H1 (cell line): ENCODE measurements around the gene TMIGD1. TPM values are rescaled to one million over a fixed set of nuclear protein-coding genes. Genes with fewer than 3 reads are reported as not detected.

Source experiments
- CTCF ChIA-PET: fragments of 300-600 bp; sonication (Branson Sonifier 250); formaldehyde crosslinking; loops from one replicate; lab custom pipeline; 2021; ENCODE audit not compliant: partially characterized antibody; lab: Charles Lee
- POLR2A ChIA-PET: fragments of 300-600 bp; sonication (Branson Sonifier 250); formaldehyde crosslinking; loops from one replicate; lab custom pipeline; 2021; ENCODE audit warnings: inconsistent platforms; ENCODE audit not compliant: partially characterized antibody; lab: Charles Lee
- DNase-seq, 2 experiments: peaks; one replicate each; pipeline versions ENCODE4 v3.0.0 to v3.0.0-alpha.2; 2010 to 2022; ENCODE audit warnings: low spot score in 2 of 2, low read depth in 1 of 2, mixed read lengths in 1 of 2
- FAIRE-seq: peaks from 2 replicates; lab custom pipeline; 2011; peaks lifted over from hg19 to GRCh38; lab: Jason Lieb, UNC
- H2AFZ ChIP-seq: 2 replicates; pipeline ENCODE4 v1.8.1; 2012; ENCODE audit warnings: low read length, inconsistent platforms
- H2AK5ac ChIP-seq: 2 replicates; pipeline ENCODE4 v1.6.1; 2013; ENCODE audit warnings: low read depth, low read length
- H2BK120ac ChIP-seq: replicated peaks from 2 replicates; pipeline ENCODE3; 2013; ENCODE audit warnings: low read depth, low read length, inconsistent platforms
- H2BK12ac ChIP-seq: 2 replicates; pipeline ENCODE4 v1.6.1; 2013; ENCODE audit warnings: low read depth, low read length
- H2BK15ac ChIP-seq: 2 replicates; pipeline ENCODE4 v1.6.1; 2013; ENCODE audit warnings: low read length
- H2BK20ac ChIP-seq: 2 replicates; pipeline ENCODE4 v1.6.1; 2013; ENCODE audit warnings: low read length
- H2BK5ac ChIP-seq: 2 replicates; pipeline ENCODE4 v1.6.1; 2013; ENCODE audit warnings: low read depth, low read length
- H3K14ac ChIP-seq: 2 replicates; pipeline ENCODE4 v1.6.1; 2013; ENCODE audit warnings: inconsistent platforms; ENCODE audit not compliant: insufficient read length
- H3K18ac ChIP-seq: 2 replicates; pipeline ENCODE4 v1.6.1; 2013; ENCODE audit warnings: low read length; ENCODE audit errors: extremely low read depth
- H3K23ac ChIP-seq: 2 replicates; pipeline ENCODE4 v1.6.1; 2013; ENCODE audit warnings: inconsistent platforms; ENCODE audit not compliant: insufficient read length
- H3K23me2 ChIP-seq: 2 replicates; pipeline ENCODE4 v1.6.1; 2013; ENCODE audit warnings: low read depth, low read length
- H3K27ac ChIP-seq: 2 replicates; pipeline ENCODE4 v1.6.1; 2011; ENCODE audit warnings: low read depth, low read length, inconsistent platforms
- H3K27me3 ChIP-seq, 4 experiments: replicated peaks in 1 of 4; 1 replicate in 1 of 4; 2 replicates in 3 of 4; pipeline versions ENCODE4 v1.6.1 to v1.8.1; 2011 to 2013; ENCODE audit warnings: low read length in 3 of 4, mild to moderate bottlenecking in 3 of 4, inconsistent platforms in 2 of 4, mixed read lengths in 2 of 4, moderate library complexity in 1 of 4; ENCODE audit not compliant: control insufficient read depth in 3 of 4, insufficient read depth in 3 of 4; ENCODE audit errors: extremely low read depth in 1 of 4
- H3K36me3 ChIP-seq, 4 experiments: 2 replicates each; pipeline versions ENCODE4 v1.6.1 to v1.8.1; 2011 to 2013; ENCODE audit warnings: mild to moderate bottlenecking in 4 of 4, low read length in 3 of 4, moderate library complexity in 2 of 4, control low read depth in 1 of 4, inconsistent platforms in 1 of 4; ENCODE audit not compliant: insufficient read depth in 4 of 4, control insufficient read depth in 2 of 4
- H3K4ac ChIP-seq: replicated peaks from 2 replicates; pipeline ENCODE3; 2013; ENCODE audit warnings: low read length, low read depth, mixed read lengths, inconsistent platforms; ENCODE audit not compliant: insufficient read length
- H3K4me1 ChIP-seq, 4 experiments: replicated peaks in 1 of 4; 1 replicate in 1 of 4; 2 replicates in 3 of 4; pipeline versions ENCODE4 v1.6.1 to v1.8.1; 2011 to 2013; ENCODE audit warnings: low read length in 3 of 4, inconsistent platforms in 2 of 4, mixed read lengths in 1 of 4; ENCODE audit not compliant: insufficient read depth in 4 of 4, control insufficient read depth in 3 of 4
- H3K4me2 ChIP-seq, 2 experiments: 2 replicates each; pipeline versions ENCODE4 v1.6.1 to v1.8.1; 2011 to 2013; ENCODE audit warnings: low read depth in 2 of 2, low read length in 2 of 2, control low read depth in 1 of 2, inconsistent platforms in 1 of 2, mild to moderate bottlenecking in 1 of 2; ENCODE audit not compliant: insufficient read depth in 1 of 2
- H3K4me3 ChIP-seq, 4 experiments: fragments of 200-600, 300-600 bp in 1 of 4; sonication (generic), shearing (Covaris generic), sonication (Bioruptor Twin) in 1 of 4; 2 replicates each; pipeline versions ENCODE4 v1.5.1 to v1.8.1; 2011 to 2016; ENCODE audit warnings: low read length in 4 of 4, low read depth in 3 of 4, control low read depth in 2 of 4, inconsistent platforms in 2 of 4, mild to moderate bottlenecking in 2 of 4, mixed read lengths in 1 of 4, moderate library complexity in 1 of 4; ENCODE audit not compliant: insufficient read depth in 2 of 4; ENCODE audit errors: extremely low read depth in 1 of 4
- H3K56ac ChIP-seq: replicated peaks from 2 replicates; pipeline ENCODE3; 2013; ENCODE audit warnings: low read depth, mild to moderate bottlenecking, mixed read lengths, low read length, inconsistent platforms; ENCODE audit not compliant: insufficient read length
- H3K79me1 ChIP-seq: 2 replicates; pipeline ENCODE4 v1.6.1; 2013; ENCODE audit warnings: low read depth, low read length, control low read depth
- H3K79me2 ChIP-seq, 2 experiments: 2 replicates each; pipeline versions ENCODE4 v1.6.1 to v1.8.1; 2012 to 2013; ENCODE audit warnings: low read length in 2 of 2, mild to moderate bottlenecking in 2 of 2, inconsistent platforms in 1 of 2; ENCODE audit not compliant: insufficient read depth in 2 of 2, control insufficient read depth in 1 of 2
- H3K9ac ChIP-seq, 4 experiments: replicated peaks in 1 of 4; 1 replicate in 1 of 4; 2 replicates in 3 of 4; pipeline versions ENCODE4 v1.6.1 to v1.8.1; 2011 to 2013; ENCODE audit warnings: low read depth in 3 of 4, low read length in 3 of 4, control low read depth in 2 of 4, mild to moderate bottlenecking in 2 of 4, moderate library complexity in 2 of 4, inconsistent platforms in 1 of 4; ENCODE audit errors: extremely low read depth in 1 of 4
- H3K9me3 ChIP-seq, 2 experiments: 2 replicates each; pipeline versions ENCODE4 v1.6.1 to v1.8.1; 2012 to 2013; ENCODE audit warnings: mild to moderate bottlenecking in 2 of 2, moderate library complexity in 2 of 2, control low read depth in 1 of 2, inconsistent platforms in 1 of 2, low read depth in 1 of 2, low read length in 1 of 2, mixed read lengths in 1 of 2; ENCODE audit not compliant: insufficient read depth in 2 of 2
- H4K20me1 ChIP-seq, 2 experiments: replicated peaks in 1 of 2; 2 replicates each; pipeline versions ENCODE3 to v1.8.1; 2011 to 2013; ENCODE audit warnings: inconsistent platforms in 2 of 2, low read length in 2 of 2, mild to moderate bottlenecking in 1 of 2; ENCODE audit not compliant: insufficient read depth in 2 of 2, control insufficient read depth in 1 of 2
- H4K5ac ChIP-seq: 2 replicates; pipeline ENCODE4 v1.6.1; 2013; ENCODE audit warnings: low read length, low read depth, mixed read lengths, inconsistent platforms; ENCODE audit not compliant: insufficient read length
- H4K8ac ChIP-seq: 2 replicates; pipeline ENCODE4 v1.8.0; 2013; ENCODE audit warnings: mild to moderate bottlenecking, moderate library complexity, low read length, inconsistent platforms; ENCODE audit not compliant: insufficient read depth; ENCODE audit errors: extremely low read depth
- H4K91ac ChIP-seq: replicated peaks from 2 replicates; pipeline ENCODE3; 2013; ENCODE audit warnings: low read length, mixed read lengths, inconsistent platforms; ENCODE audit not compliant: insufficient read length
- BCL11A ChIP-seq, 2 experiments: IDR thresholded peaks; one replicate each; pipeline ENCODE4 v1.6.1; 2011; ENCODE audit warnings: low read depth in 2 of 2, low read length in 2 of 2, mild to moderate bottlenecking in 2 of 2
- BRCA1 ChIP-seq: IDR thresholded peaks from 2 replicates; pipeline ENCODE4 v1.6.1; 2012; ENCODE audit warnings: low read depth, low read length, improper control_type of control experiment
- CBX5 ChIP-seq: fragments of 300-800, 300-1000 bp; sonication (generic); IDR thresholded peaks from 2 replicates; pipeline ENCODE4 v1.7.1; 2016; ENCODE audit warnings: antibody characterized with exemption, low read length, low read depth
- CHD2 ChIP-seq: IDR thresholded peaks from 2 replicates; pipeline ENCODE4 v1.6.1; 2012; ENCODE audit warnings: low read length, improper control_type of control experiment
- CREB1 ChIP-seq: IDR thresholded peaks from 2 replicates; pipeline ENCODE4 v1.6.1; 2012; ENCODE audit warnings: inconsistent platforms
- HDAC2 ChIP-seq, 2 experiments: fragments of 300-600 bp in 1 of 2; sonication (generic) in 1 of 2; IDR thresholded peaks; 2 replicates each; pipeline ENCODE4 v1.6.1; 2011 to 2012; ENCODE audit warnings: low read depth in 2 of 2, low read length in 2 of 2, mild to moderate bottlenecking in 2 of 2, moderate library complexity in 2 of 2, borderline replicate concordance in 1 of 2, inconsistent platforms in 1 of 2
- JUND ChIP-seq: IDR thresholded peaks from 2 replicates; pipeline ENCODE4 v1.6.1; 2011; ENCODE audit warnings: mild to moderate bottlenecking, improper control_type of control experiment, low read length
- MAFK ChIP-seq: IDR thresholded peaks from 2 replicates; pipeline ENCODE4 v1.6.1; 2012; ENCODE audit warnings: low read depth, mild to moderate bottlenecking, improper control_type of control experiment, low read length
- RAD21 ChIP-seq, 2 experiments: IDR thresholded peaks in 1 of 2; conservative IDR thresholded peaks in 1 of 2; 2 replicates each; pipeline ENCODE4 v1.6.1; 2011; ENCODE audit warnings: low read depth in 2 of 2, low read length in 2 of 2, improper control_type of control experiment in 1 of 2, inconsistent platforms in 1 of 2, mild to moderate bottlenecking in 1 of 2, moderate library complexity in 1 of 2
- RNF2 ChIP-seq: fragments of 200-900, 300-1000 bp; sonication (generic); IDR thresholded peaks from 2 replicates; pipeline ENCODE4 v1.7.1; 2016; ENCODE audit warnings: borderline replicate concordance, low read depth, mild to moderate bottlenecking, antibody characterized with exemption, low read length; ENCODE audit not compliant: poor library complexity, severe bottlenecking; ENCODE audit errors: missing control alignments
- SP2 ChIP-seq: IDR thresholded peaks from 2 replicates; pipeline ENCODE4 v1.6.1; 2012; ENCODE audit warnings: mild to moderate bottlenecking, low read length, inconsistent platforms
- YY1 ChIP-seq: IDR thresholded peaks from 2 replicates; pipeline ENCODE4 v1.6.1; 2011; ENCODE audit warnings: low read depth, mild to moderate bottlenecking, low read length
- WGBS, 2 experiments: shearing (Covaris generic) in 1 of 2; methylation state at CpG; one replicate each; pipeline versions ENCODE4 v1.1.6 to v1.1.7; 2013 to 2015; ENCODE audit warnings: low lambda C conversion rate in 2 of 2, mixed read lengths in 2 of 2, inconsistent platforms in 1 of 2, low coverage in 1 of 2, missing lambda C conversion rate in 1 of 2; ENCODE audit not compliant: insufficient replicate concordance in 2 of 2, insufficient coverage in 1 of 2, insufficient read length in 1 of 2; ENCODE audit errors: extremely low coverage in 1 of 2, missing lambda C conversion rate in 1 of 2; 5-methylcytosine and 5-hydroxymethylcytosine counted together
- polyA plus RNA-seq, 7 experiments: library from polyadenylated mRNA; depleted of rRNA in 3 of 7; stranded (reverse) in 5 of 7; unstranded in 2 of 7; fragments of >200 nt in 5 of 7; fragments of 200-250 nt in 2 of 7; gene quantifications; 1 replicate in 5 of 7; 2 replicates in 1 of 7; 4 replicates in 1 of 7; pipeline versions ENCODE4 v1.2.1 to v1.2.3, GENCODE V29; 2011 to 2013; ENCODE audit warnings: missing spikeins in 2 of 7, mixed read lengths in 2 of 7
- total RNA-seq: library from RNA; stranded (reverse); fragmentation: NEBNext Ultra II Directional; extraction: Animal tissue kit (Norgen Biotek cat#: 25700); gene quantifications from 2 replicates; pipeline ENCODE4 v1.2.1, GENCODE V29; 2021
- TF ChIP-seq, protein P1 (sequence below): IDR thresholded peaks from 2 replicates; pipeline ENCODE4 v1.6.1; 2012; ENCODE audit warnings: inconsistent platforms

TMIGD1 gene
- total and polyA plus RNA-seq, 2 of the 8 experiments (the other 6 are each of a cell fraction or from before 2014, with no cell fraction given), result not detected

DNA sequence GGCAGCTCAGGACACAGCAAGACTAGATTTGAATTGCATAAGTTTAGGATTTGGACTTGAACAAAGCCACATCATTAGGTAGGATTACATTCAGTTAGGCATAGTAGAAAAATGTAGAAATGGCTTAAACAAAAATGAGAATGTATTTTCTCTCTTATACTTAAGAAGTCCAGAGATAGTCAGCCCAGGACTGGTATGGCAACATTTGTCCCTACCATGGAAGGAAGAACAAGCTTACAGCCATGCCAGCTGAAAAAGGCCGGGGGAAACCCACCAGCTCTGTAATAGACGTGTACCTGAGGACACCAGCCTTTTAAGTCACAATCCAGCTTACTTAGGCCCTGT lies 11.2 kb upstream of the TMIGD1 start:
- no peaks in the 10 kb centered on the region for H3K79me1 ChIP-seq
- no peak for DNase-seq
- H4K20me1 ChIP-seq, result no peaks in the 10 kb centered on the region
- ChIA-PET CTCF (interaction anchor here (1.0 to 1.8 kb wide), 6 partner anchors 9 to 251 kb away, joined by 3 to 6 read pairs (median 3); partner anchors contain the start of gene GOSR1), POLR2A (no interaction called here)
- H2BK12ac ChIP-seq, result no peak overlapping the region
- H3K36me3 ChIP-seq, result no peaks in the 10 kb centered on the region
- H2BK120ac ChIP-seq, result no peak overlapping the region
- H3K14ac ChIP-seq, result no peak overlapping the region
- H3K9ac ChIP-seq, result no peak overlapping the region; a peak in 1 of 7 replicates
- H2BK20ac ChIP-seq, result no peak overlapping the region
- H3K9me3 ChIP-seq, result no peaks in the 10 kb centered on the region
- H3K27me3 ChIP-seq, result no peaks in the 10 kb centered on the region
- no peak for FAIRE-seq
- H3K18ac ChIP-seq, result no peak overlapping the region
- H4K91ac ChIP-seq, result no peak overlapping the region
- no peak overlapping the region for H3K4me3 ChIP-seq
- no peak overlapping the region for H4K8ac ChIP-seq
- H3K79me2 ChIP-seq, result no peaks in the 10 kb centered on the region
- no peaks in the 10 kb centered on the region for H3K23me2 ChIP-seq
- no peak overlapping the region for H2BK5ac ChIP-seq
- no peak overlapping the region for H2BK15ac ChIP-seq
- no peak overlapping the region for H3K23ac ChIP-seq
- no peak overlapping the region for H4K5ac ChIP-seq
- H3K4me2 ChIP-seq, result no peak overlapping the region
- peaks cover 0 to 4% (median under 1%) of the 10 kb centered on the region in 4 experiments; a peak in 3 of 7 replicates for H3K4me1 ChIP-seq
- H3K4ac ChIP-seq, result no peak overlapping the region
- H2AK5ac ChIP-seq, result no peak overlapping the region
- no peak overlapping the region for H3K56ac ChIP-seq
- WGBS, 2 experiments, result 87% methylated on average over 2 of the region's 2 CpGs; no CpG with 5 or more reads in 1 of the 2 experiments
- H3K27ac ChIP-seq, result no peak overlapping the region
- H2AFZ ChIP-seq, result no peak overlapping the region
- no peak for TF ChIP-seq CBX5
- TF ChIP-seq RNF2, result no peak
- no peak for TF ChIP-seq CREB1
- TF ChIP-seq MAFK, result no peak
- no peak for TF ChIP-seq JUND
- no peak for TF ChIP-seq BCL11A (IDR thresholded peaks at IDR 0.05; ENCODE audit: low read depth in 2 of 2, low read length in 2 of 2)
- TF ChIP-seq, protein P1, sequence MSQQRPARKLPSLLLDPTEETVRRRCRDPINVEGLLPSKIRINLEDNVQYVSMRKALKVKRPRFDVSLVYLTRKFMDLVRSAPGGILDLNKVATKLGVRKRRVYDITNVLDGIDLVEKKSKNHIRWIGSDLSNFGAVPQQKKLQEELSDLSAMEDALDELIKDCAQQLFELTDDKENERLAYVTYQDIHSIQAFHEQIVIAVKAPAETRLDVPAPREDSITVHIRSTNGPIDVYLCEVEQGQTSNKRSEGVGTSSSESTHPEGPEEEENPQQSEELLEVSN, result no peak
- no peak for TF ChIP-seq SP2
- TF ChIP-seq BRCA1, result no peak
- no peak for TF ChIP-seq CHD2
- no peak for TF ChIP-seq HDAC2 (IDR thresholded peaks at IDR 0.05; ENCODE audit: borderline replicate concordance in 1 of 2, low read depth in 2 of 2, low read length in 2 of 2)
- TF ChIP-seq YY1, result no peak
- TF ChIP-seq RAD21 (IDR thresholded peaks at IDR 0.05 in 1 of 2, conservative IDR thresholded peaks at IDR 0.05 in 1 of 2; ENCODE audit: low read depth in 2 of 2, low read length in 2 of 2), result no peak
